ENCODE measurements around the gene CMTM4. TPM values are rescaled to one million over a fixed set of nuclear protein-coding genes. Genes with fewer than 3 reads are reported as not detected.

The CMTM4 gene
- total RNA-seq, 4 donors from 2014 or later: 170 to 246 (median 201) TPM

DNA sequence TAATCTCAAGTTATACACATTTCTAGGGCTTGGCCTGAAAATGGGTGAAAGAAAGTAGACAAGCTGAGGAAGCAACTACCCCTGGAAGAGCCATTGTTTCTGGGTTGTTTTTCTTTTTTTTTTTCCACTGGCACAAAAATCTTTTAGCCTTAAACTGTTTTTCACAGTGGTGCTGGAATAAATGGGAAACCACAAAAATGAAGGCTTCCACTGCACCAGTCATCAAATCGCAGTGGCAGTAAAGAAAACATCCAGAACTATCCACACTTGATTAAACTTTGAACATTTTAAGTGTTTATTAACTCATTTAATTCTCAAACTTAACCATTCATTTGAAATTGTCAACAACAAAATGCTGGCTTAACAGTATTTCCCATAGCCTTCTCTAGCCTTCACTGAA is 14.3 kb downstream of the CMTM4 start:
- peak overlapping the region; percentile 13 to 60 (median 28) for H3K27ac ChIP-seq
- no peak overlapping the region for H3K4me3 ChIP-seq (replicated peaks in 1 of 3)
- peaks cover 24 to 55% of the 10 kb centered on the region in 2 donors for H3K4me1 ChIP-seq
- no peaks in the 10 kb centered on the region for H3K27me3 ChIP-seq
- no peak for TF ChIP-seq POLR2A (IDR thresholded peaks at IDR 0.05)
- no peak for TF ChIP-seq CTCF (IDR thresholded peaks at IDR 0.05)
- H3K9me3 ChIP-seq: no peaks in the 10 kb centered on the region
- intact Hi-C loops (cut with DNase I): no loop called here
- WGBS, 2 donors: 16 to 24% methylated on average over 1 of the region's 1 CpG
- no peak for DNase-seq
- H3K36me3 ChIP-seq: no peaks in the 10 kb centered on the region

DNA sequence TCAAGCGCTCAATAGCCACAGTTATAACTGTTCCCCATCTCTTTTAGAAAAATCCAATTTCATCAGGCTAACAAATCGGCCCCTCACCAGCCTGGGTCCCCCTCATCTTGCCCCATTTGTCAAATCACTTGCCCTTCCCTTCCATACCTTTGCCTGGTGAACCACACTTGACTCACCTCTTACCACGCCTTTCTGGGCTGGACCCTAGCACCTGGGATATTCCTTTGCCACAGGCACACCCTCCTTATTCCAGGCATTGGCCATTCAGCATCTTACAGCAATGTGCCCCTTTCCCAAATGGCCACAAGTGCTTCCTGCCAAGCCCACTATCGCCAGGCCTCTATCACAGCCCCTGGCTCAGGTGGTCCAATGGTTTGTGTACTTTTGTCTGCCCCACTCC is 14.9 kb downstream of the CMTM4 start:
- no peak for DNase-seq
- Histone ChIP-seq H3K9me3 (no peaks in the 10 kb centered on the region), H3K36me3 (no peaks in the 10 kb centered on the region), H3K27ac (peak overlapping the region; percentile 13 to 60 (median 28)), H3K4me3 (replicated peaks in 1 of 3) (no peak overlapping the region), H3K4me1 (peaks cover 30 to 60% of the 10 kb centered on the region in 2 donors), H3K27me3 (no peaks in the 10 kb centered on the region)
- TF ChIP-seq POLR2A (IDR thresholded peaks at IDR 0.05) (no peak), CTCF (IDR thresholded peaks at IDR 0.05) (no peak)
- intact Hi-C loops (cut with DNase I): no loop called here
- WGBS, 2 donors: 76 to 86% methylated on average over 4 of the region's 4 CpGs

- no peaks in the 10 kb centered on the region for H3K36me3 ChIP-seq
- peak overlapping the region; percentile 37 to 88 (median 83) for H3K27ac ChIP-seq
- no peaks in the 10 kb centered on the region for H3K27me3 ChIP-seq
- intact Hi-C loops (cut with DNase I): no loop called here
- no peaks in the 10 kb centered on the region for H3K9me3 ChIP-seq
- H3K4me1 ChIP-seq: peaks cover 44 to 55% of the 10 kb centered on the region in 2 donors
- TF ChIP-seq CTCF (IDR thresholded peaks at IDR 0.05) (no peak), POLR2A (IDR thresholded peaks at IDR 0.05) (no peak)
- H3K4me3 ChIP-seq (replicated peaks in 1 of 3): no peak overlapping the region
- no peak for DNase-seq
- WGBS, 2 donors: 92 to 97% methylated on average over 2 of the region's 2 CpGs
Measured at GRCh38 chr16:66678337-66678736, 18.2 kb downstream of the CMTM4 start.

DNA sequence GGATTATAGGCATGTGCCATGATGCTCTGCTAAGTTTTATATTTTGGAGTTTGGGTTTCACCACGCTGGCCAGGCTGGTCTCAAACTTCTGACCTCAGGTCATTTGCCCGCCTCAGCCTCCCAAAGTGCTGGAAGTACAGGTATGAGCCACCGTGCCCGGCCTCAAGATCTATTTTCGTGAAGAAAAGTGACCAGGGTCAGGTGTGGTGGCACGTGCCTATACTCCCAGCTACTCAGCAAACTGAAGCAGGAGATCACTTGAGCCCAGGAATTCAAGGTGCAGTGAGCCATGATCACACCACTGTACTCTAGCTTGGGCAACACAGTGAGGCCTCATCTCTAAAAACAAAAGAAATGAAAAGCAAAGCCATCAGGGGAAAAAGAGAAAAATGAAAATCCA is 18.7 kb downstream of the CMTM4 start:
- DNase-seq: peak; percentile 90 to 92
- Histone ChIP-seq H3K9me3 (no peaks in the 10 kb centered on the region), H3K4me1 (peaks cover 43 to 53% of the 10 kb centered on the region in 2 donors), H3K36me3 (no peaks in the 10 kb centered on the region), H3K4me3 (replicated peaks in 1 of 3) (no peak overlapping the region), H3K27ac (peak overlapping the region; percentile 82 to 88 (median 83)), H3K27me3 (no peaks in the 10 kb centered on the region)
- intact Hi-C loops (cut with DNase I): no loop called here
- no peak for TF ChIP-seq POLR2A (IDR thresholded peaks at IDR 0.05)
- TF ChIP-seq CTCF (IDR thresholded peaks at IDR 0.05): no peak
- 53 to 59% methylated on average over 5 to 6 of the region's 6 CpGs for WGBS, 2 donors

- Histone ChIP-seq H3K27ac (peak overlapping the region; percentile 82 to 88 (median 83)), H3K4me1 (peaks cover 36 to 48% of the 10 kb centered on the region in 2 donors), H3K4me3 (replicated peaks in 1 of 3) (no peak overlapping the region), H3K36me3 (no peaks in the 10 kb centered on the region), H3K27me3 (no peaks in the 10 kb centered on the region), H3K9me3 (no peaks in the 10 kb centered on the region)
- no peak for TF ChIP-seq POLR2A (IDR thresholded peaks at IDR 0.05)
- DNase-seq: peak; percentile 50 to 68
- WGBS, 2 donors: 76 to 86% methylated on average over 7 of the region's 7 CpGs
- intact Hi-C loops (cut with DNase I): no loop called here
Measured at GRCh38 chr16:66677179-66677578, 19.4 kb downstream of the CMTM4 start.

- H3K4me3 ChIP-seq (replicated peaks in 1 of 3): no peak overlapping the region
- no peak for DNase-seq
- no peaks in the 10 kb centered on the region for H3K9me3 ChIP-seq
- H3K27me3 ChIP-seq: no peaks in the 10 kb centered on the region
- intact Hi-C loops (cut with DNase I): no loop called here
- H3K36me3 ChIP-seq: no peaks in the 10 kb centered on the region
- H3K4me1 ChIP-seq: peaks cover 31 to 42% of the 10 kb centered on the region in 2 donors
- peak overlapping the region; percentile 82 to 88 (median 83) for H3K27ac ChIP-seq
- TF ChIP-seq POLR2A (IDR thresholded peaks at IDR 0.05) (no peak), CTCF (IDR thresholded peaks at IDR 0.05) (no peak)
- 74 to 77% methylated on average over 3 of the region's 3 CpGs for WGBS, 2 donors
Measured at GRCh38 chr16:66676599-66676998, 19.9 kb downstream of the CMTM4 start.
